Hindlimb muscle (tissue), 1 donor: ENCODE results near the gene DYSF. TPM values are rescaled to one million over a fixed set of nuclear protein-coding genes. Genes with fewer than 3 reads are reported as not detected.

Experiments
- DNase-seq: peaks from one replicate; pipeline ENCODE4 v3.0.0-alpha.2; 2013
- polyA plus RNA-seq: library from polyadenylated mRNA; unstranded; fragments of 120-200 nt; gene quantifications from one replicate; pipeline ENCODE4 v1.2.1, GENCODE V29; 2013; ENCODE audit not compliant: insufficient read length

Gene DYSF
- polyA plus RNA-seq, 1 donor: 185 TPM

DNA sequence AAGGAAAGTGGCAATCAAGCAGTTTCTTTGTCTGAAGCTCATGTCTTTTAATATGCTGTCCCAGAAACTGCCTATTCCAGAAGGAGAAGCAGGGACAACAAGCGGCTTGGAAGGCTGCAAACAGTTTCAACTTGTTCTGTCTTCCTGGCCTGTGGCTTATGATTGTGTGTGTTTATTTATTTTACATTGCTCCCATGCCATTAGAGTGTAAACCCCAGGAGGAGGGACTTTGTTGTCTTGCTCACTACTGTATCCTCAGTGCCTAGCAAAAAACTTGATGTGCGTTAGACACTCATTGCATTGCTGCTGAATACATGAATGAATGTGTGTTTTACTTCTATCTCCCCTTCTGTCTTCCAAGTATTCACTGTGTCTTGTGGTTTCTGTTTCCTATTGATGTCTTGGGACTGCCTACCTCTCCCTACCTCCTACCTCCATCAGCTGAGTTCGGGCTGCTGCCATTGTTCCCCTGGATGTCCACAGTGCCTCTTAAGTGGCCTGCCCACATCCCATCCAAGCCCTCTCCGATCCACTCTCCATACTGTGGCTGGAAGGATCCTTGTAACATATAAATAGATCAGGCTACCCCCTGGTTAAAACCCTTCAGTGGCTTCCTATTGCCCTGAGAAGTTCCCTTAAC, 261.4 kb downstream of the DYSF start:
- DNase-seq: no peak

DNA sequence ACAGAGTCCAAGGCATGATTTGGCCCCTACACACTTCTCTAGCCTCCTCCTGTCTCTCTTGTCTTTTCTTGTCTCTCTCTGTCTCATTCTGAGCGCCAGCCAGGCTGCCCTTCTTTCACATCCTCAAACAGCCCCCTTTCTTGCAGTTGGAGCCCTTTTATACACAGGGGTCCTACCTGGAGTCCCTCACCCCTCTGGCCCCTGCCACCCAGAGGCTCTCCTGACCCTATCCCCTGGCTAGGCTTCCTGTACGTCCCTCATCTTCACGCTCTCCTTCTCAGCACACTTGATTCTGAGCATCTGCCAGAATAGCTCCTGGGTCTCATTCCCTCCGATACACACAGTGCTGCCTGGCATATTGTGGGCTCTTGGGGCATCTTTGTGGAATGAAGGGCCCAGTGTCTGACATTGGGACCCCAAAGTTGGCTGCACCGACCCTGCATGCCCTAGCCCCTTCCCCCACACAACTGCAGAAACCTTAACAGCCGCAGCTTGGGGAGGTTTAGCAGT, 261.9 kb downstream of the DYSF start:
- no peak for DNase-seq

DNA sequence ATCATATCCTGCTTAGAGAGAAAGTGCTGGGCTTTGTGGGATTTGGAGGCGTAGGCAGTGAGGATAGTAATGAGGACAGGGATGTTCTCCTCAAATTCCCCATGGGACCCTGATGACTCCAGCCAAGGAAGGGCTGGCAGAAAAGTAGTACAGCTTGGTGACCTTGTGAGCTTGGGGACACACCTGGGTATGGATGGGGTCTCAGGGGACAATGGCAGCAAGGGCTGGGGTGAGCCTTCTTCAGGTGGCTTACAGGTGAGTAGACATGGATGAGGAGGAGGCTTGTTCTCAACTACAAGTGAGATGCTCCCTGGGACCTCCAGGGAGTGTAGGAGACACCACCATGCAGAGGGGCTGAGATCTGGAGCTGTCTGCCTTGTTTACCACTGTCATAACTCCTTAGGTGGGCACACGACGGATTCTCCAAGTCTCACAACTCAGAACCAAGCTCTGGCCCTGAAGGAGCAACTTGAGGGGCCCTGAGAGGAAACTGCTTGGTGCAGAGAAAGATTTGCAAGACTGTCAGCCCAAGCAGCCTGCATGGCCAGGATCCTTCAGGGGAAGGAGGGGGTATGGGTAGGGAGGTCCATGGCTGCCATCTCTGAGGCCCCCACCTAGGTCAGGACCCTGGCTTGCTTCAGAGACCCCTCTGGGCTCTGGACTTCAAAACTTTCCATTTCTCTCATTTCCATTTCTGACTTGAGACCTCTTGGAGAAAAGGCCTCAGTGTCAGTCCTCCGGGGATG, 262.8 kb downstream of the DYSF start:
- DNase-seq: no peak

DNA sequence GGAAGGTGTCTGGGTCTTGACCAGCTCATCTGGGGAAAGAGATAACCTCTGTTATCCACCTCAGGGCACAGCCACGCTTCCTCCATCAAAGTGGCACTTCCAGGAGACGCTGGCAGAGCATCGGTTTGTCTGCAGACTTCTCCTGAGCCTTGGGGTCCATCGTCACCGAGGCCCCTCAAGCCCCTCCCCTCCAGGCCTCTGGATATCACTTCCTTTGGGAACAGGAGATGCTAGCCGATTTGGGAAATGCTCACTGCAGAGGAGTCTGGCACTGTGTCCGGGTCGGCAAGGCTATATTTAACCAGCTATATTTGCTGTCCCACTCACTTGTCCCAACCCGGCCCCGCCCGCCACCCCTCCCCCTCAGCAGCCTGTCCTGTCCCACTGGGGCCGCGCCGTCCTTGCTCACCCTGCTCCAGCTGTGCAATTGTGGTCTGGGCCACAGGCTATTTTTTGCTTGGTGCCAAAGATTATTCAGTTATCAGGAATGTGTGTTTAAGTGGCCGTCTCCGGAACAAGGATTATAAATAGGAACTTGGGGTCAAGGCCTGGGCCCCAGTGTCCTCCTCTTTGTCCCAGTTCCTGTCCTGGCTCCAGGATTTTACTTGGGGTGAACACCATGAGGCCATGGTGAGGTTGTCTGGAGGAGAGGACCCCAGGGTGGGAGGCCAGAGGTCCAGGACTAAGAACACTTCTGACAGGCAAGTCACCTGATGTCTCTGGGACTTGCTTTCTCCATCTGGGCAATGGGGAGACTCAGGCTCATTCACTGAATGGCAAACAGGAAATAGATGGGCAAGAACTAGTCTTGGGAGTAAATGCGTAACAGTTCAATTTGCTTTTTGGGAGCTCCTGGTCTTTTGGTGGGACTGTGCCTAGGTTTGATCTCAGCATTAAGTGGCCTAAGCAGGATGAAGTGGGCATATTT, 263.6 kb downstream of the DYSF start:
- DNase-seq: peak; percentile 45

DNA sequence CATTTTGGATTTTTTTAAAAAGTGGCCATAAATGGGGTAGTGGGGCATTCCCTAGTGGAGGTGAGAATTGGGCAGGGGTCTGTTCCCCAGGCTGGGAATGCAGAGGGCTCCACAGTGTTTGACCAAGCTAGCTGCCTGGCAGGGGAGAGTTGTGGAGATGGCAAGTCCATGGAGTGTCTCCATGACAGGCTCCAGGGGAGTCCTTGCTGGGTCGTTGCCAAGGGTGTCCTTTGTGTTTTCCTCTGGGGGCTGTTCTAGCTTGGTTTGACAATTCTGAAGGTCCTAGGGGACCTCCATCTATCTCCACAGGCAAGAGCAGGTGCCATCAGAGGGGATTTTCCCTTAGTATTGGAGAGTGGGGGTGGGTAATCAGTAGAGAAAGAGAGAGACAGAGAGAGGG, 265.3 kb downstream of the DYSF start:
- no peak for DNase-seq

DNA sequence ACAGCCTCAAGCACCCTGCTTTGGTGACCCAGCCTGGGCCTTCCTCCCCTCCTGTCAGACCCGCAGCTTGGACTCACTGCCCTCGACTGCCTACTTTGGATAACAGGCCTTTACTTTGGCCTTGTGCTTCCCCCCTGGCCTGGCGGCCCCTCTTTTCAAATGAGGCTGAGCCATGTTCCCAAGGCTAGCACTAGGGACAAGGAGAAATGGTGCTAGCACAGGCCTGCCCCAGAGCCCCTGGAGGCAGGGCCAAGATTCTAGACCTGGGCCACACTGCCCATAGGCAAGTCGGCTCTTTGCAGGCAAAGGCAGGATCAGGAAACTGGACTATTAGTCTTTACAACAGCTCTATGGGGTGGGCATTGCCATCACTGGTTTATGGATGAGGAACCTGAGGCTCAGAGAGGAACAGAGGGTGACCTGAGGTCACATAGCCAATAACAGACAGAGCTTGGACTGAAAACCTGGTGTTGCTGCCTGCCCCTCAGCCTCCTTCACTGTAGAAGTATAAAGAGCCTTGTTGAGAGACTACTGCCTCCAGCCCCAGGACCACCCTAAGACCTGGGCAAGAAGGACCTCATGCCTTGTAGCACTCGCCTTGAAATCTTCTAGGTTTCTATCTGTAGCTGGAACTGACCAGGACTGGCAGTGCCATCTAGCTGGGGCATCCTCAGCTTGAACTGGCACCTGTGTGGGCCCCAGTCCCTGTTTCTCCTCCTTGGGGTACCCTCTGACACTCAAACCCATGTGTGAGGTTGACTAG, 266.3 kb downstream of the DYSF start:
- no peak for DNase-seq

DNA sequence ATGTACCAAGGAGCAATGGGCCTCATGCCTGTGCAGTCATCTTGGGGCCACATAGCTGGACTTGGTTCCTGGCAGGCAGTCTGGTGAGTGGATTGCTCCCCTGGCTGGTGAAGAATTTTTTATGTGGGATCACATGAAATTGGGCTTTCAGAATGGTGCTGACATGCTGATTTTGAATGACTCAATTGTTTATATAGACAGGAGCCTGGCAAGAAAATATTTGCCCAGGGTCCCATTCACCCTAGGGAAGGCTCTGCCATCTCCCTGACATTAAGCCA, 266.9 kb downstream of the DYSF start:
- DNase-seq: no peak

DNA sequence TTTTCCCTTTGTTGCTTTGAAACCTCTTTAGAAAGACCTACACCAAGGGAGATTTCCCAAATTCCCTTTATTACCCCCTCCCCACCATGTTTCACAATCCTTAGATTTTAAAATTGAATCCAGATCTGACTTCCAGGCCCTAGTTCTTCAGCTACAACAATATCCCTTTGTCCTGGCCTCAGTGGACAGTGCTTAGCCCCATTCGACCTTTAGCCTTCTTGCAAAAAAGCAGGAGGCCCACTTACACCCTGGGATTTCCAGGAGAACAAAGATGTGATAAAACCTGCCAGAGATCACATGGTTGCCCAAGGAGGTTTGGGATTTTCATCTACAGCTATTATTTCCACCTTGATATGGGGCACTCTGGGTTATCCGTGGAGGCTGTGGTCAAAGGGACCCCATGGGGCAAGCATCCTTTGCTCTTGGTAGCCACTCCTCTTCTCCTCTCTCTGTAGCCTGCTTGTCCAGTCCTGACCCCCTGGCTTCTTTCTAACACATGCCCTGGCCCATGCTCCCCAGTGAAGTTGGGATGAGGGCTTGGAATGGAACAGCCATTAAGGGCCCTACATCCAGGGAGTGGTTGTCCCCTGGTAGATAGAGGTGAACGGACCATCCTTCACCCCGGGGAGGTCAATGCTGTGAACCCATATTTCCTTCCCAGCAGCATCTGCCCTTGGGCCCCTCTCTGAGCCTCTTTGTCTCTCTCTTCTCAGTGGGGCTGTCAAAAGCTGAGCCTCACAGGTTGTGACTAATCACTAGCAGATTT, 267.4 kb downstream of the DYSF start:
- no peak for DNase-seq

DNA sequence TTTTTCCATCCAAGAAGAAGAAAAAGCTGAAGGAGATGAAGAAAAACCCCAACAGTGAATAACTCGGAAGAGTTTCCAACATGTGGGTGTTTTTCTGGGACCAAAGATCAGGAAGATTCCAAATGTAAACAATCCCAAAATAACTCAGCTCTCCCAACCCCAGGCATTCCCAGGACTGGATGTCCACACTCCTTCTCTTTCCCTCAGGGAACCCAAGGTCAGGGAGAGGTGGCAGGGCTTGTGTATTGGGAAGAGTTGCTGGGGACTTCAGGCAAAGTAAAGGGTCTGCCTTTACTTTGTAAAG, 268.0 kb downstream of the DYSF start:
- DNase-seq: peak; percentile 42

DNA sequence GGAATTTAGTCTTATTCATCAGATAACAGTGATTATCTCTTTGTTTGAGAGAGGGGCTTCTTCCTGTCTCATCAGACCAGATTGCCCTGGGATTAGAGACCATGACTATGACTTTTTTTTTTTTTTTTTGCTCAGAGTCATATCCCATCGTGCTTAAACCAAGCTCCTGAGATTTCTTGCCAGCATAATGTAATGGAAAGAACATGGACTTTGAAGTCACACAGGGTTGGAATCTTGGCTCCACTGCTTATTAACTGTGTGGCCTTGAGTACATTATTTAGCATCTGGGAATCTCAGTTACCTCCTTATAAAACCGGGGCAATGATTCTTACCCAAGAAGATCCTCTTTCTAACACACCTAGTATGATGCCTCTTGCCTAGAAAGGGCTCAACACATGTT, 268.3 kb downstream of the DYSF start:
- peak; percentile 32 for DNase-seq

DNA sequence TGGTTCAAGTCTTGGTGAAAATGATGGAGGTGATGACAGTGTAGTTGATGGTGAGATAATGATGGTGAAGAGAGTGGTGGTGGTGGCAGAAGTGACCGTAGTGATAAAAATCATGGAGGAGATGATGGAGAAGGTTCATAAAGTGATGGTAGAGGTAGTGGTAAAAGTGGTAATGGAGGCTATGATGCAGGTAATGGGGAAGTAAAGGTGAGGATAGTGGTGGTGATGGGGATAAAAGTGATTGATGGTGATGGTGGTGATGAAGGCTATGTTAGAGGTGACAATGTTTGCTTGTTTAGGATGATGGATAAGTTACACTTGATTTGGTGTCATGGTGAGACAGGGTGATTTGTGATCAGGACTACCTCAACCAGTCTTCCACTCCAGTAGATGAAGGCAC, 268.9 kb downstream of the DYSF start:
- DNase-seq: no peak

DNA sequence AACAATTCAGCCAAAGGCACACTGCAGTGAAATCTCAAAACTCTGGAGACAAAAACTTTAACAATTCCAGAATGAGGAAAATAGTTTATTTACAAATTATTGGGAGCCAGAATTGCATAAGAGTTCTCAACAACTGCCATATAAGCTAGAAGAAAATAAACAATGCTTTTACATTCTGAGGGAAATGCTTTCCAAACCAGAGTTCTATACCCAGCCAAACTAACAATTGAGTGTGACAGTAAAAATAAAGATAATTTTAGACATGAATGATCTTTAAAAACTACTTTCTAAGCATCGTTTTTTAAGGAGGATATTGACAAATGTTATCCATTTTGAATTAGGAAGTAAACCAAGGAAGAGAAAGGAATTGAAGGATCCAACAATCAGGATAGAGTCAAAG, 271.4 kb downstream of the DYSF start:
- no peak for DNase-seq

DNA sequence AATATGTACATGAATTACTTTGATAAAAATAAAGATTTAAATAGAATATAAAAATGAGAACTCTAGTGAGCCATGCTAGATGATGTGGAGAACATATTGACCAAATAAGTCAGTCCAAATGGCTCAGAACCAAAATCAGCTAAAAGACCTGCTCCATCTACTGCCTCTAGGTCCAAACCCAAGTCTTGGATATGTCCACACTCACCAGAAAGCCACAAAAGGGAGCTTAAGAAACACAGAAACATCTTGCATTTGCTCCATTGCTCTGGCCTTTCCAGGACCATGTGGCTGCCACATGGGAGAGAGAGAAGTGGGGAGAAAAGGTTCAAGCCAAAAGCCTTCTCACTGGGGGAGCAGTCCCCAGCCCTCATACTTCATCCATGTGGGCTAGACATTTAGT, 272.5 kb downstream of the DYSF start:
- no peak for DNase-seq

DNA sequence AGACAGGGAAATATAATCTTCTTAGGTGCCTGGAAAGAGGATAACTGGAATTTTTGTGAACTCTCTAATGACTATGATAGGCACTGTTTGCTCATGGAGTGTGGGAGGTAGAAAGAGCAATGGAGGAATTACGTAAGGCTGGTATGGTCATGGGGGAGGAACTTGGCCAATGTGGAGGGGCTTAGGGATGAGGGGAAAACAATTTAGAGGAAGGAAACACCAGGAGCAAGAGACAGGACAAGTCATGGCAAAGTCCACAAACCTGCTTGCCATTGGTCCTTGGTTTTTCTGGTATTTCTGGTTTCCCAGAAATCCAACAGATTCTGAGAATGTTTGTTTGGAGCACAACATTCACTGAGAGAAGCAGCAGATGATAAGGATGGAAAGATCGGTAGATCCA, 274.2 kb downstream of the DYSF start:
- no peak for DNase-seq

DNA sequence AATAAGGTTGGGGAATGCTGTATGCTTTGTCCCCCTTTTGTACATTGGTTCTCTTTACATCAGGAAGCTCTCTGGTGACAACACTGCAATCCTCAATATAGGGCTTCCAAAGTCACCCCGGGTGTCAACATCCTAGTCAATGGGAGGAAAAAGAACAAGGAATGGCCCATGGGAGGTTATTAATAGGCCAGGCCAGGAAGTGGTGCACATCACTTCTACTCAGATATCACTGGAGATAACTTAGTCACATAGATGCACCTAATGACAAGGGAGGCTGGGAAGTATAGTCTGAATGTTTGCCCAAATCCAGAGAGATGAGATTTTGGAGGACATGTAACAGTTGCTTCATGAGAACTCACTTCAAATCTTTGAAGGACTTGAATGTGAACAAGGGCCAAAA, 274.7 kb downstream of the DYSF start:
- no peak for DNase-seq

DNA sequence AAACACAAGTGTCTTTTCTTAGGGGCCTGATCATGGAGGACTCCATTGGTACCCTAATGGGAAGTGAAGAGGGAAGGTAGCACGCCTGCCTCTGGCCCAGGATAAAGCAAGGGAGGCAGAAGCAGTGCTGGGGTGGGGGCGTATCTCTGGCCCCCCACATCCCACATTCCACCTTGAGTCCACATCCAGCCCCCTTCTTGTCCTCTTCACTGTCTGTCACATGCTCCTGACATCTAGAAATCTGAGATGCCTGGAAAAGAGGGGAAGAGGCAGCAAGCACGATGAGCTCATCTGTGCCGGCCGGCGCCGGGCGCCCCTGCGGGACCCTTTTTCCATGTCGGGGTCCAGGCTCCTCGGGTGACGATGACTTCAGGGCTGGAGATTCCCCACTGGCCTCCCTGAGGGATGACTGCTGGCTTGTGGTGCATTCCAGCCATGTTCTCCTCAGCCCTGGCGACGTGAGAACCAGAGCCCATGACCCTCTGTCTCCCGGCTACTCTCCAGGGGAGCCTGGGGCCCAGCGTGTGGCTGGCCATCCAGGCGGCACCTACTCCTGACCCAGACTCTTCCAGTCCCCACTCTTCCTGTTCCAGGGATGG, 277.5 kb downstream of the DYSF start:
- DNase-seq: no peak

DNA sequence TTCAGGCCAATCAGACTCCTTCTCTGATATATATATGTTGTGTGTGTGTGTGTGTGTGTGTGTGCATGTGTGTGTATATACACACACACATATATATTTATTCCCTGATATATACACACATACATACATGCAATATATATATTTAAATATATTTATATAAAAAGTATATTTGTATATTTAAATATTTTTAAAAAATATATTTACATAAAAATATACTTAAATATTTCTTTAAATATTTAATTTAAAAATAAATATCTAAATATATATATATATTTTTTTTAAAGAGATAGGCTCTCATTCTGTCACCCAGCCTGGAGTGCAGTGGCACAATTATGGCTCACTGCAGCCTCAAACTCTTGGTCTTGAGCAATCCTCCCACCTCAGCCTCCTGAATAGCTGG, 281.3 kb downstream of the DYSF start:
- DNase-seq: no peak

DNA sequence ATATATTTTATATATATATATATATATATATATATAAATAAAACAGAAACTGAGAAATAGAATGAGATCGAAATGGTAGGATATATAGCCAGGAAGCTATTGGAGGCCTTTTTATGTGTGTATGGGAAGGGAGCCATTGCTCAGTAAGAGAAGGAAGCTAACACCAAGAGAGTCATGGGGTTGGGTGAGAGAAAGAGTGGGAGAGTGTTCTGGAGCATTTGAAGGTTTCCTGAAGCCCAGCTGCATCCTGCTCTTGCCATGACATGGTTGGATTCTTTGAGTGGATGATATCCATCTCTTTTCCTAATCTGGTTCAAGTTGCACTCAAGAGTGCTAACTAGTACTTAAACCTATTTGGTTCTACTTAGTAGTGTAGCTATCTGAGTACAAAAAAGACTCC, 282.3 kb downstream of the DYSF start:
- no peak for DNase-seq
